GM19328 (cell line): ENCODE results near the gene IQSEC3.
"Not testable (repeated sequence)": the region's sequence is repeated elsewhere in the genome, so short reads cannot be mapped to it uniquely, and the experiment has no call there.

ENCODE experiments used
- ATAC-seq: cut with Tn5 transposase; IDR thresholded peaks from one replicate; pipeline ENCODE4 v1.9.1; 2021; ENCODE audit warnings: mild to moderate bottlenecking, moderate library complexity; ENCODE audit not compliant: unreplicated experiment

IQSEC3 gene

GRCh38 chr12:66428-66781, at the start of gene IQSEC3:
TSS of gene IQSEC3 (plus strand) at chr12:66767. CDS start at chr12:66883, 116 bp downstream.
- ATAC-seq, result not testable (repeated sequence)

- ATAC-seq, result not testable (repeated sequence)
These were observed 48.9 kb upstream of the IQSEC3 start for GRCh38 chr12:17370-18340.

GRCh38 chr12:18821-19567, 47.6 kb upstream of the IQSEC3 start:
- not testable (repeated sequence) for ATAC-seq

- not testable (repeated sequence) for ATAC-seq
These were observed 46.7 kb upstream of the IQSEC3 start for GRCh38 chr12:19906-20305.

GRCh38 chr12:20757-21156, 45.8 kb upstream of the IQSEC3 start:
- no peak for ATAC-seq

GRCh38 chr12:21301-22189, 45.0 kb upstream of the IQSEC3 start:
- ATAC-seq, result no peak

GRCh38 chr12:22190-22529, 44.4 kb upstream of the IQSEC3 start:
- ATAC-seq, result no peak

- no peak for ATAC-seq
These were observed 43.9 kb upstream of the IQSEC3 start for GRCh38 chr12:22530-23201.

- not testable (repeated sequence) for ATAC-seq
These were observed 38.7 kb upstream of the IQSEC3 start for GRCh38 chr12:27904-28303.

GRCh38 chr12:38775-39174, 27.8 kb upstream of the IQSEC3 start:
- not testable (repeated sequence) for ATAC-seq

GRCh38 chr12:39555-40265, 26.9 kb upstream of the IQSEC3 start:
- not testable (repeated sequence) for ATAC-seq

GRCh38 chr12:44352-44751, 22.2 kb upstream of the IQSEC3 start:
- ATAC-seq, result not testable (repeated sequence)

GRCh38 chr12:45235-45990, 21.2 kb upstream of the IQSEC3 start:
- not testable (repeated sequence) for ATAC-seq

GRCh38 chr12:45991-46358, 20.6 kb upstream of the IQSEC3 start:
- not testable (repeated sequence) for ATAC-seq

GRCh38 chr12:46542-46941, 20.0 kb upstream of the IQSEC3 start:
- ATAC-seq, result not testable (repeated sequence)

- ATAC-seq, result not testable (repeated sequence)
These were observed 18.8 kb upstream of the IQSEC3 start for GRCh38 chr12:47699-48226.

GRCh38 chr12:49149-49548, 17.4 kb upstream of the IQSEC3 start:
- not testable (repeated sequence) for ATAC-seq

GRCh38 chr12:51087-51486, 15.5 kb upstream of the IQSEC3 start:
- ATAC-seq, result not testable (repeated sequence)

GRCh38 chr12:51962-52361, 14.6 kb upstream of the IQSEC3 start:
- not testable (repeated sequence) for ATAC-seq
